GM12801 (cell line): Measurements from ENCODE around the gene ZNF408.

Experiments used
- TF ChIP-seq, protein P1 (sequence below): IDR thresholded peaks from one replicate; pipeline ENCODE4 v1.5.1; 2011; ENCODE audit warnings: control low read depth; ENCODE audit not compliant: insufficient read length; ENCODE audit errors: extremely low read depth

The ZNF408 gene

DNA sequence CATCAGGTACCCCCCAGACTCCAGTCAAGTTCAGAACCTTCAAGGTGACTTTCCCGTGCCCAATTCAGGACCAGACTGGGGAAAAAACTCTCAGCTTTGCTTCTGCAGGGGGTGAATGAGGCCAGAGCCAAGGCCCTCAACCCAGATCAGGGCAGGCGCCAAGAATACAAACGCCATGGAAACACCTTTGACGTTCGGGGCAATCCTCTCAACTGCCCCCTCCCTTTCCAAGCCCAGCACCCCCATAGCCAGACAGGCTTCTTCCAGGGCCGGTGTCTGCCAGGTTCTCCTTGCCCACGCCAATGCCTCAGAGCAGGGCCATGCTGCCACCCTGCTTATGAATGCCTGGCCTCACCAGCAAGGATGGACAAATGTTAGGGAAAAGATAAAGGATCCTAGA lies 6.2 kb upstream of the ZNF408 start:
- TF ChIP-seq, protein P1, sequence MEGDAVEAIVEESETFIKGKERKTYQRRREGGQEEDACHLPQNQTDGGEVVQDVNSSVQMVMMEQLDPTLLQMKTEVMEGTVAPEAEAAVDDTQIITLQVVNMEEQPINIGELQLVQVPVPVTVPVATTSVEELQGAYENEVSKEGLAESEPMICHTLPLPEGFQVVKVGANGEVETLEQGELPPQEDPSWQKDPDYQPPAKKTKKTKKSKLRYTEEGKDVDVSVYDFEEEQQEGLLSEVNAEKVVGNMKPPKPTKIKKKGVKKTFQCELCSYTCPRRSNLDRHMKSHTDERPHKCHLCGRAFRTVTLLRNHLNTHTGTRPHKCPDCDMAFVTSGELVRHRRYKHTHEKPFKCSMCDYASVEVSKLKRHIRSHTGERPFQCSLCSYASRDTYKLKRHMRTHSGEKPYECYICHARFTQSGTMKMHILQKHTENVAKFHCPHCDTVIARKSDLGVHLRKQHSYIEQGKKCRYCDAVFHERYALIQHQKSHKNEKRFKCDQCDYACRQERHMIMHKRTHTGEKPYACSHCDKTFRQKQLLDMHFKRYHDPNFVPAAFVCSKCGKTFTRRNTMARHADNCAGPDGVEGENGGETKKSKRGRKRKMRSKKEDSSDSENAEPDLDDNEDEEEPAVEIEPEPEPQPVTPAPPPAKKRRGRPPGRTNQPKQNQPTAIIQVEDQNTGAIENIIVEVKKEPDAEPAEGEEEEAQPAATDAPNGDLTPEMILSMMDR, result no peak

DNA sequence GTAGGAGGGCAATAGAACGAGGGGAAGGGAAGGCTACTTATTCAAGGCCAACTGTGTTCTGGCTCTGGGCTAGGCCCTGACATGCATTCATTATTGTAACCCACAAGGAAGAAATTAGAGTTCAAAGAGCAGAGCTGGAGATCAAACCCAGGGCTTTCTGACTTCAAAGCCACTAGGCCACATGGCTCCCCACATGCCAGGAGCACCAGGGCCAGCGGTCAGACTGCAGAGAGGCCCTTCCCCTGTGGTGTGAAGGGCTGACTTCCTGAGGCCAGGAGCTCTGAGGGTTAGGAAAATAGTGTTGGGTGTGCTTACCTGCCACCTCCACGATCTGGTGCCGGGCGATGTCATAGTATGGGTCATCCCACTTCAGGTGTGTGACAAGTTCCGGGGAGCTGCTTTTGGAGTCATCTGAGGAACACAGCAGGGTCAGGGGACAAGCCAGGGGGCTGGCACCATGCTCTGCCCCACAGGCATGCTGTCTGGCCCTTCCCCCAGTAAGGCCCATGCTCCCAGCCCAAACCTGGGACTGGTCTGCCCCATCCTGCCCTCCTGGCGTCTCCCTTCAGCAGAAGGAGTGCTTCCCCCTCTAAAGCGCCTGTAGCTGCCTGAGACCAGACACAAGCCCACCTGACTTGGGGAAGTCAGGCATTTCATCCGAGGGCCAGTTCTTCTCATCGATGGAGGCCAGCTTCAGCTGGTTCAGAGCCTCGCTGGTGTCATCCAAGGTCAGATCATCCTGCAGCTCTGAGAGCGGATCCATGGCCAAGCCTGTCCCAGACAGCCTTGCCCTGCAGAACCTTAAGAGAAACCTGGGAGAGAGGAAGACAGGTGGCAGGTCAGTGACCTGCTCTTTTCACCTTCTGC lies 5.3 kb upstream of the ZNF408 start:
- TF ChIP-seq, protein P1, result no peak

DNA sequence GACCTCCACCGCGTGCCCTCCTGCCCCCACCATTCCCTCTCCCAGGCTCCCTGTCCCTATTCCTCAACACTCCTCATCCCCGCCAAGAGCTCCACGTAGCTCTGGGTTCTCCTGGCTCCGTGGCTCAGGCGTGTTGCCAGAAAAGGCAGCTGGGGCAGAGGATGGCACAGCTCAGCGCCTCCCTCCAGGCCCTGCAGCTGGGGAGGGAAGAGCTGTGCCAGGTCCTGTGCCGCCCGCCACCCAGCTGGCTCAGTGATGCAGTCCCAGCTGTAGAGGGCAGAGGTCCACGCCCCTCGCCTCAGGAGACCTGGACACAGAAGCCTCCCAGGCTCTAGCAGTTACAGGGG lies 4.6 kb upstream of the ZNF408 start:
- TF ChIP-seq, protein P1, result no peak

DNA sequence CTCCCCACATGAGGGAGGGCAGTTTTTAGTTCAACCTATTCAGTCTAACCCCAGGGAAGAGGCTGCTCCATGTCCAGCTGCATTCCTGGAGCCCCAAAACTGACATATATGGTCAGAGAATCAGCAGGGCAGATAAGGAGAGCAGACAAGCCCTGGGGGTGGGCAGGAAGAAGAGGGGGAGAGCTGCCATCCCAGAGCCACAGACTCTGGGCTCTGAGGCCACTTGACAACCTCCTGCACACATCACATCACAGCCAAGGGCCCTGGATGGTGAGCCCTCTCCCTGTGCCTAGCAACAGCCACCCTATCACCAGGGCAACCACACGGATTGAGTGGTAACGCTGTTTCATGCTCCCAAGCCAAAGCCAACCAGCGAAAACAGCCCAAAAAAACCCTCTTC lies 3.5 kb upstream of the ZNF408 start:
- TF ChIP-seq, protein P1, result no peak

DNA sequence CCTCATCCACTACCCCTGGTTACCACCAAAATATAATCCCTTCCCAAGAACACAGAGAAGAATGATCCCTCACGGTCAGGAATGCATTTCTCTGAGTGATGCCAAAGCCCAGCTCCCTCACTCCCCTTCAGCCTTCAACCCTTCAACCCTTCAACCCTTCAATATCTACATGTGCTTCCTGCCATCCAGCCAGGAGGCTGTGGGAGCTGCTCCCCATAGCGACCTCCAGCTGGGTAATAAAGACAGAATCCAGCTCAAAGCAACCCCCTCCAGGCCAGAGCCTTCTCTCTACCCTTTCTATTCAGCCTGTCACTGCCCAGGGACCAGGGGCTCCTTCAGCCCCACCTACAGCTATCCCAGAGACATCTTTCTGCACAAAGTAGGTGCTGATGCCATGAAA lies 3.1 kb upstream of the ZNF408 start:
- TF ChIP-seq, protein P1, result no peak

DNA sequence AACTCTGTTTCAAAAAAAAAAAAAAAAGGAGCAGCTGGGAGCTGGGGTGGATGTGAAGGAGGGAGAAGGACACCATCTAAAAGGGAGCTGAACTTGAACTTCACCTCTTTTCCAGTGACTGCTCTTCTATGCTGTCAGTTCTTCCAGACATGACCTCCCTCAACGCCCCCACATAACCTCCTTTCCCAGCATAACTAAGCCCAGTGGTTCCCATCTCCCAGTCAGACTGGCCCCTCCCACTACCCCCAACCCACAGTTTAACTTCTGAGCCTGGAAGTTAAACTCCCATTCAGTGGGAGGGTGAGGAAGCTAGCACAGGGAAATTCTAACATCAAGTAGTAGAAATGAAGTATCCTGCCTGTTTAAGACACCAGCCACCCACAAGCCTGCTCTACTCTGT lies 2.2 kb upstream of the ZNF408 start:
- TF ChIP-seq, protein P1, result no peak

DNA sequence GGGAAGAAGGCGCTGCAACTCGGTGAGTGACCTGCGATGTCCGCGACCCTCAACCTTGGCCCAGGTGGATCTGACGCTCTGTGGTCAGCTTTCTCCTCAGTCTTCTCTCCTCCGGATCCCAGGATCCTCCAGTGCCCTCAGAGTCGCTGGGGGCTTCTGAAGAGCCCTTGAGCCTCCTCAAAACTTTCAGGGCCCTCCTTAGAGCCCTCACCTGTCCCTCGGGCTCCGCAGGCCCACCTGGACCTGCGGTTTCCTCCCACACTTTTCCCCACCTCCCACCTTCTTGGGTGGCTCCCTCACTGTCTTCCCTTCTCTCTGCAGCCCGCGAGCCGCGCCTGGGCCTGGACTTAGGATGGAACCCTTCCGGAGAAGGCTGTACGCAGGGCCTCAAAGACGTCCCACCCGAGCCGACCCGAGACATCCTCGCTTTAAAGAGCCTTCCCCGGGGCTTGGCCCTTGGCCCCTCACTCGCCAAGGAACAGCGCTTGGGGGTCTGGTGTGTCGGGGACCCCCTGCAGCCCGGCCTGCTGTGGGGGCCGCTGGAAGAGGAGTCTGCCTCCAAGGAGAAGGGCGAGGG lies 335 bp downstream of the ZNF408 start:
- TF ChIP-seq, protein P1, result no peak
